NOMO-1 (cell line): ENCODE results near the gene OR10H4.
"Not testable (repeated sequence)": the region's sequence is repeated elsewhere in the genome, so short reads cannot be mapped to it uniquely, and the experiment has no call there.

Experiments
- DNase-seq, 2 experiments: peaks; one replicate each; lab custom pipeline; 2025; ENCODE audit not compliant: unreplicated experiment in 2 of 2; lab: John Stamatoyannopoulos, UW

The OR10H4 gene, protein sequence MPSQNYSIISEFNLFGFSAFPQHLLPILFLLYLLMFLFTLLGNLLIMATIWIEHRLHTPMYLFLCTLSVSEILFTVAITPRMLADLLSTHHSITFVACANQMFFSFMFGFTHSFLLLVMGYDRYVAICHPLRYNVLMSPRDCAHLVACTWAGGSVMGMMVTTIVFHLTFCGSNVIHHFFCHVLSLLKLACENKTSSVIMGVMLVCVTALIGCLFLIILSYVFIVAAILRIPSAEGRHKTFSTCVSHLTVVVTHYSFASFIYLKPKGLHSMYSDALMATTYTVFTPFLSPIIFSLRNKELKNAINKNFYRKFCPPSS

DNA sequence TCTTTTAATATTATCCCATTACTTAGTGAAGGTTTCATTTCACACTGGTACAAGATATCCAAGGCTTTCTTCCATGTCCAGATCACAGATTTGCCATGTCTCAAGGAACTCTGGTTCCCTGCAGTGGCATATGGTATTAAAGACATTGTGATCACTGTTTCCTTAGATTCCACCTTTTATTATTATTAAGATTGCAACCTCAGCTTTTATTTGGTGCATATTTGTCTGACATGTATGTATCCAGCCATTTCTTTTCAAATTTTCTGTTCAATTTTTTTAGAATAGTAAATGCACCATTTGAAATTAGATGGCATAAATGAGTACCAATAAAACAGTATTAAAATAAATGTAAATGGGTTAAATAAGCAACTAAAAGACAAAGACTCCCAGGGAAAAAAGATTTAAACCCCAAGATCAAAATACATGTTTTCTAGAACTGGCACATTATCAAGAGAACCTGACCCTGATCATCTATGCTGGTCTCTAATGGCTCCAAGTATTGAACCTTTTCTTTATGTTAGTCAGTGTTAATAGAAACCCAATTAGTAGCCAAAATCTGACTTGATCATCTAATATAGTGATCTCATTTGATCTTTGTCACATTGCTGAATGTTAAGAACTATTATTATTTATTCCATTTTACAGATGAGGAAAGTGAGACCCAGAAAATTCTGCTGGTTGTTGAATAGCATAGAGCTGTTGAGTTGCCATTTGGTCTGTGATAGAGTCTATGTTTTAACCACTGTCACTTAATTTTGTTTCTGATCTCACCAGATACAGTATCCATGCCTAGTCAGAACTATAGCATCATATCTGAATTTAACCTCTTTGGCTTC, at the start of gene OR10H4:
Gene OR10H4, plus strand, starts transcription at position 786 of the 836 bp plus-strand sequence. Its CDS starts 0 bp downstream, at position 786.
- DNase-seq: no peak

DNA sequence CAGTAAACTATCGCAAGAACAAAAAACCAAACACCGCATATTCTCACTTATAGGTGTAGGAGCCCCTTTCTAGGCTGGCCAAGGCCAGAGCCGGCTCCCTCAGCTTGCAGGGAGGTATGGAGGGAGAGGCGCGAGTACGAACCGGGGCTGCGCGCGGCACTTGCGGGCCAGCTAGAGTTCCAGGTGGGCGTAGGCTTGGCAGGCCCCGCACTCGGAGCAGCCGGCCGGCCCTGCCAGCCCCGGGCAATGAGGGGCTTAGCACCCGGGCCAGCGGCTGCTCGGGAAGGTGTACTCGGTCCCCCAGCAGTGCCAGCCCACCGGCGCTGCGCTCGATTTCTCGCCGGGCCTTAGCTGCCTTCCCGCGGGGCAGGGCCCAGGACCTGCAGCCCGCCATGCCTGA, 49.2 kb upstream of the OR10H4 start:
- not testable (repeated sequence) for DNase-seq

DNA sequence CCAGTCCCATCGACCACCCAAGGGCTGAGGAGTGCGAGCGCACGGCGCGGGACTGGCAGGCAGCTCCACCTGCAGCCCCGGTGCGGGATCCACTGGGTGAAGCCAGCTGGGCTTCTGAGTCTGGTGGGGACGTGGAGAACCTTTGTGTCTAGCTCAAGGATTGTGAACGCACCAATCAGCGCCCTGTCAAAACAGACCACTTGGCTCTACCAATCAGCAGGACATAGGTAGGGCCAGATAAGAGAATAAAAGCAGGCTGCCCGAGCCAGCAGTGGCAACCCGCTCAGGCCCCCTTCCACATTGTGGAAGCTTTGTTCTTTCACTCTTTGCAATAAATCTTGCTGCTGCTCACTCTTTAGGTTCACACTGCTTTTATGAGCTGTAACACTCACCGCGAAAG, 48.8 kb upstream of the OR10H4 start:
- not testable (repeated sequence) for DNase-seq

DNA sequence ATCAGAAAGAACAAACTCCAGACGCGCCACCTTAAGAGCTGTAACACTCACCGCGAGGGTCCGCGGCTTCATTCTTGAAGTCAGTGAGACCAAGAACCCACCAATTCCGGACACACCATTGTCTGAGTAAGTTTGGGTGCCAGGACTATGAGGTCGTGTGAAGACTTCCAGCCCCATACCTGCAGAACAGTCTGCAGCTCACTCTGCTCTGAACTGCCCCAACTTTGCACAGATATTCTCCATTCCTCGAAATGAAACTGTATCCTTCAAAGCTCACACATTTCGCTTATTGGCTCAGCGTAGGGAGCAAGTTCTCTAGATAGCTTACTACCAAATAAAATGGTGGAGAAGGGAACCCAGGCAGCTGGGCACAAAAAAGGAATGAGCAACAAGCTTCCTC, 48.3 kb upstream of the OR10H4 start:
- no peak for DNase-seq

DNA sequence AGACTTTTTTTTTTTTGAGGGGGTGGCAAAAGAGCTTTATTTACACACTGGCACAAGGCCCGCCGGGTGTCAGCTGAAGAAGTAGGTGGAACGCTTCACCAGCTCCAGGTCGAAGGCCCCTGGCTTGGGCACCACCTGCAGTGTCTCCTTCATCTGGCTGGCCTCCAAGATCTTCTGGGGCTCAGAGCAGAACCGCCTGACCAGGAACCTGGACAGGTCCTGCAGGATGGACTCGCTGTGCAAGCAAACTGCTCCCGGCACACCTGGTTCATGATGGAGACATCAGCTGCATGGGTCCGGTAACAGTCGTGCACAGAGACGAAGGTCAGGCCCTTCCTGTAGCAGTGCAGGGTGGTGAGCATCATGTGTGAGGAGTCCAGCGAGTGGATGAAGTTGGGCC, 46.6 kb upstream of the OR10H4 start:
- DNase-seq: no peak

DNA sequence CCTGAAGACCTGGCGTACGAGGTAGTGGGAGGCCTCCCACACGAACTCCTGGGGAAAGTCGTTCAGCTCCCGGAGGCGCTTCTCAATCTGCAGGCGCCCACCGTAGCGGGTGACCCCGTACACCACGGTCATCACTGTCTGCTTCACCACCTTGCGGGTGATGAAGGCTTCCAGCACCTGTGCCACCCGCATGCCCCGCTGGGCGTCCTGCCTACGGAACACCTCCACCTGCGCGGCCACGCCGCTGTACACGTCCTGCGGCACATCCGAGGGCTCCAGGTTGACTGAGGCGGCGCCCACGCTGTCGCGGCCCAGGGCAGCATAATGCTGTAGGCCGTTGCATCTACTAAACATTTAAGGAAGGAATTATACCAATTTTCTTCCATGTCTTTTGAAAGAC, 45.9 kb upstream of the OR10H4 start:
- DNase-seq: not testable (repeated sequence)

DNA sequence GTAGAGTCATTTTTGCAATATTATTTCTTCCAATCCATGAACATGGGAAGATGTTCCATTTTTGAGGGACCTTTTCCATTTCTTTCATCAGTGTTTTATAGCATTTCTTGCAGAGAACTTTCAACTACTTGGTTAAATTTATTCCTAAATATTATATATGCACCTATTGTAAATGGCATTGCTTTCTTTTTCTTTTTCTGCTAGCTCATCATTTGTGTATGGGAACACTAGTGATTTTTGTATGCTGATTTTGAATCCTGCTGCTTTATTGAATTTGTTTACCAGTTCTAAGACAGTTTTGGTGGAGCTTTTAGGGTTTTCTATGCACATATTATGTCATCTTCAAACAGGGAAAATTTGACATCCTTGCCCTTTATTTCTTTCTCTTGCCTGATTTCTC, 43.8 kb upstream of the OR10H4 start:
- no peak for DNase-seq

DNA sequence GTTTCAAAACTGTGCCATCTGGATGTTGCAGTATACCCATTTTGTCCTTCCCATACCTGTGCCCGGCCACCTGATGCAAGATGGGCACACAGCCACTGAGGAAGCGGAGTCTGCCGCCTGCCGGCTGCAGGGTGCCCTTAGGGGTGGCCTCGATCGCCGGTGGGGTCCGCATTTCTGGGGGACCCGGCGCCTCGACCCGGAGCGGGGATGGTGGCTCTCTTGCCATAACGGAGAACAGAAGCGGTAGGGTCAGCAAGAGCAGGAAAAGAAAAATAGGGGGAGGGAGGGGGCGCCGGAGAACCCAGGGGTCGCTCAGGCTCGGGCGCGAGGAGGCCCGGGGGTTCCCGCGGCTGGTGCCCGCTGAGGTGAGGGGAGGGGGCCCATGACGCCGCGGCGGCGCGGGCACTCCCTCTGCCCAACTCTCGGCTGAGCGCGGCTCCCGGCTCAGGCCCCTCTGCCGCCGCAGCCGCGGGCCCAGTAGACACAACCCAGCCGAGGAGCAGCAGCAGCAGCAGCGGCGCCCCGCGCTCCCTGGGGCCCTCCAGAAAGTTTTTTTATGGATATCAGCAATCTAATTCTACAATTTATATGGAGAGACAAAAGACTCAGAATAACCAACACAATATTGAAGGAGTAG, 37.1 kb upstream of the OR10H4 start:
- DNase-seq: no peak

DNA sequence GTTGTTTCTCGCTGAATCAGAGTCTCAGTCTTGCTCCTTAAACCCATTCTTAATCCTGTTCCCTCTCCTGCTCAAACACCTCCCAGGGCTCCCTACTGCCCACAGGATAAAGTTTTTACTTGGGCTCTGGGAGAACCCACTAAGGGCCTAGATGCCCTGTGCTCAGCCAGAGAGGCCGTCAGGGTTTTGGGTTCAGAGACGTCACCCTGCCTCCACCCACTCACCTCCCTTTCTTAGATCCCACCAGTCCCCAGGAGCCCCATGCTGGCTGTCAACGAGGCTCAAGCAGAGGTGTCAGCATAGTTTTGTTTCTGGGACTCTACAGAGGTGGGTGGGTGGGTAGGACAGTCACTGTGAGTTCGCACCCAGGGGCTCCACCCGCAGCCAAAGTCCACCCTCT, 35.4 kb upstream of the OR10H4 start:
- no peak for DNase-seq

DNA sequence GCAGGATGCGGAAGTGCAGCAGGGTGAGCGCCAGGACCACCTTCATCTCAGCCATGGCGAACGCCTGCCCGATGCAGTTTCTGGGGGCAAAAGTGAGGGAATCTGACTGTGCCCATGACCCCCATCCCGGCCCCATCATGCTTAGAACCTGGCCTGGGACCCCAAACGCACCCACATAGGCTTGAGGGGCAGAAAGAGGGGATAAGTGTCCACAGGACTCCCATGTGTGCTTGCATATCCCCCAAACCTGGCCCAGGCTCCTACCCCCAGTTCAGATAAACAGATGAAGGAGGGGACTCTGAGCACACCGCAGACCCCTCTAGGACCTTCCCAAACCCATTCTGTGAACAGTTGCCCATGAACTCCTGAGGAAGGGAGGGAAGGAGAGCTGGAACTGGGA, 35.0 kb upstream of the OR10H4 start:
- DNase-seq: no peak

DNA sequence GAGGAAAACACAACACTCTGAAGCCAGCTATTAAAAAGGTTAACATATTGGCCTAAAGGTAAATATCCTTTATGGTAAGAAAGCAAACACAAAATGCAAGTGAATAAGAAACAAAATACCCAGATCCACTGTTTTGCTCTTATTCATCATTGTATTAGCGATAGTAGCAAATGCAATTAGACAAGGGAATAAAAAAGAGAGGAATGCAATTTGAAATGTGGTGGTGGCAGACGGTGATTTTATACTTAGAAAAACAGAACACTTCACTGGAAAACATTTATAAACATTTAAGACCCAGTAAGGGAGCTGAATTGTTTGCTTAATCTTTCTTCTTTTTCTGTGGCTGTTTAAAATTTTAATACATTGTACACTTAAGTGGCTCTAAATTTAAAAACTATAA, 33.7 kb upstream of the OR10H4 start:
- DNase-seq: no peak

DNA sequence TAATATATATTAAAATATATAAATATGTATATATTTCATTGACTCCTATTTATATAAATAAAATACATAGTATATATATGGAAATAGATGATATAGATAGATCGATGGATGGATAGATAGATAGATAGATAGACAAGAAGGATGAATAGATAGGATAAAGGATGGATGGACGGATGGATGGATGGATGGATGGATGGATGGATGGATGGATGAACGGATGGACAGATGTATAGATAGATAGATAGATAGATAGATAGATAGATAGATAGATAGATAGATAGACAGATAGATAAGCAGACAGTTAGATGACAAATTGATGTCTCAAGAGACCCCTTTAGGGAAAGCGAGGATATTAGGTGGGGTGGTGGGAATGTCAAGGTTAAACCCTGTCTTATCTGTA, 29.6 kb upstream of the OR10H4 start:
- DNase-seq: no peak

DNA sequence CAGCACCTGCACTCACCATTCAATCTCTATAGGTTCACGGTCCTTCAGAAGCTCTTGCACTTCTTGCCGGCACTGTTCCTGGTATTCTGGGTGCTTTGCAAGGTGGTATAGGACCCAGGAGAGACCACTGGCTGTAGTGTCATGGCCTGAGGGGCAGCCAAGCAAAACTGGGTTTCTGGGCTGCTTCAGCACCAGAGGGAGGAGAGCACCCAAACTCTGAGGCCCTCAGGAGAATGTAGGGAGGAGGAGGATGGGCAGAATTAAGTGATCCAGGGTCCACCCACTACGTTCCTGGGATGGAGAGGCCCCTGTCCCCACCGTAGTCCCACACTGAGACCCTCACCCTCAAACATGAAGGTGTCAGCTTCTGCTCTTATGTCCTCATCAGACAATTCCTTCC, 26.8 kb upstream of the OR10H4 start:
- DNase-seq: no peak

DNA sequence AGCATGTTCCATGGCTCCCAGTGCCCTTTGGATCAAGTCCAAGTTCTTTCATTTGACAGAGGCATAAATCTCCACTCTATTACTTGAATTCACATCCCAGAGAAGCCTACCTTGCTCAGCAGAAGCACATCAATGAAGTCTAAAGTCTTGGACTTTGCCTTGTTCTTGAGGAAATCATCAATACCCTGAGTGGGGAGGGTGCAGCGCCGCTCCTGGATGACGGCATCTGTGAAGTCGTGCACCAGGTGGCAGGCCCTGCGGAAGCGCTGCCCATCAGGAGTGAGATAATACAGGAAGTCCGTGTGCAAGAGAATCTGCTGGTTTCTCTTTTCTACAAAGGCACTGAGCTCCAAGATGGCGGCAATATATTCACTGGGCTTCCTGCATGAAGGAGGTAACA, 25.1 kb upstream of the OR10H4 start:
- no peak for DNase-seq

DNA sequence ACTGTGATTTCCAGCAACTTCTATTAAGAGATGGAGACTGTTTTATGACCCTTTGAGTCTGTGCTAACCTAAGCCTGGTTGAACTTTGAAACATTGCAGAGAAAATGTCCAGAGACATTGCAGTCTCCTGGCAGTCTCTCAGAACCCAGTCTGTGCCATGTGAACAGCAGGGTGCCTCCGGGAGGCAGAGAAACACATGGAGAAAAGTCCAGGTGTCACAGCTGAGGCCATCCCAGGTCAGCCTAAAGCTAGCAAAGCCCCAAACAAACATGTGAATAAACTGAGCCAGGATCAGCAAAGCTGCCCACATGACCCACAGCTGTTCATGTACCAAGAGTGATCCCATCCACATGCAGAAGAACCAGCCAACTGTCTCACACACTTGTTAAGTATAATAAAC, 22.3 kb upstream of the OR10H4 start:
- no peak for DNase-seq

DNA sequence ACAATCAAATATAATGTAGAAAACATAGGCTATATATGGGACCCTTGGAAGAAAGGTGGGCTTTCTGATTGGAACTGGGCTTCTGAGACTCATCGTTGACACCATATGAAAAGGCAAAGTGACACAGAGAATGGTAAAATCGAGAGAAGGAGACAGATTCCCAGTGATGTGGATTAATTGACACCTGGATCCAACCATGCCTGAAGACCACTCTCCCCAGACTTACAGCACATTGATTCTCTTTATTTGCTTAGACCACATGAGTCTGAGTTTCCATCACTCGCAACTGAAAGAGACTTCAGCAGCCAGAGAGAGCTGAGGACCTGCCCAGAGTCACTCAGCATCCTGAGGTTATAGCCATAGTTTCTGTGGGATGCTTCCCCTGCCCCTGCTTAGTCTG, 20.5 kb upstream of the OR10H4 start:
- DNase-seq: no peak

DNA sequence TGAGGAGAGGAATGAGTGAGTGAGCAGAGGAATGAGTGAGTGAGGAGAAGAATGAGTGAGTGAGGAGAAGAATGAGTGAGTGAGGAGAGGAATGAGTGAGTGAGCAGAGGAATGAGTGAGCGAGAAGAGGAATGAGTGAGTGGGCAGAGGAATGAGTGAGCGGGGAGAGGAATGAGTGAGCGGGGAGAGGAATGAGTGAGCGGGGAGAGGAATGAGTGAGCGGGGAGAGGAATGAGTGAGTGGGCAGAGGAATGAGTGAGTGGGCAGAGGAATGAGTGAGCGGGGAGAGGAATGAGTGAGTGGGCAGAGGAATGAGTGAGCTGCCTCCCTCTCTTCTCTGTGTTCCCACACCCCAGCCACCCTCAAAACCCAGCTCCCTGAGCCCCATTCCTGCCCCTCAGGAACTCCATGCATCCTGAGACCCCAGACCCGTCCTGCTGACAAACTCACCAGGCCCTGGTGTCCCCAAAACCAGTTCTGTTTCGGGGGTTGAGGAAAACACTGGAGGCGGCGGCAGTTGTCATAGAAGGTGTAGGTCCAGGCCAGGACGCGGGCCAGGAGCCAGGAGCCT, 15.0 kb upstream of the OR10H4 start:
- not testable (repeated sequence) for DNase-seq

DNA sequence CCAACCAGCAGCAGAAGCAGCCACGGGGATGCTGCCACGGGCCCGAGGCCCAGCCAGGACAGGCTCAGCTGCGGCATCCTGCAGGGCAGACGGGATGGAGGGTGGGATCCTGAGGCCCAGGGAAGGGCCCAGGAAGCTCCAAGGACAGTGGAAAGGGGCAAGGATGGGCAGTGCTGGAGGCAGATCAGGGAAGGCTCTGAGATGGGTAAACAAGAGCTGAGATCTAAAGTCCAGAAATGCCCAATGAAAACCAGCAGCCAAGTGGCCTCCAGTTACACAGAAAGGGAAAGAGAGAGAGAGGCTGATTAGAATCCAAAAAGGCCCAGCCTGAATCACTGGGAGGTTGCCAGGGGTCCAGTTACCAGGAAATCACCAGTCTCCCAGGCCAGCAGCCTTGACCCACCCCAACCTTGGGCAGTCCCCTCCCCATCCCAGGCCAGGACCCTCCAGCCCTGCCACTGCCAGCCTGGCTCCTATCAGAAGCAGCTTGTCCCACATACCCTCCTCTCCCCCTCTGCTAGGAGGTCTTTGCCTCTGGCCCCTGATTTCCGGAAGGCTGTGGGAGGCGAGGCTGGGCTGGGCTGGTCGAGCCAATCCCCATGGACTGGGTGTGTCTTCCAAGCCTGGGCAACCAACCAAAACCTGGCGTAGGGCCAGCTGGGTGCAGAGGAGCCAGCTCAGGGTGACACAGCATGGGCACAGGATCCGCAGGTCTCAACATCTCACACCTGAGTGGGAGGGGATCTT, 14.3 kb upstream of the OR10H4 start, which contains the start of gene CYP4F11:
Gene CYP4F11, minus strand, starts transcription at position 198 of the 747 bp plus-strand sequence. Its CDS starts 121 bp downstream, at position 77.
- no peak for DNase-seq

DNA sequence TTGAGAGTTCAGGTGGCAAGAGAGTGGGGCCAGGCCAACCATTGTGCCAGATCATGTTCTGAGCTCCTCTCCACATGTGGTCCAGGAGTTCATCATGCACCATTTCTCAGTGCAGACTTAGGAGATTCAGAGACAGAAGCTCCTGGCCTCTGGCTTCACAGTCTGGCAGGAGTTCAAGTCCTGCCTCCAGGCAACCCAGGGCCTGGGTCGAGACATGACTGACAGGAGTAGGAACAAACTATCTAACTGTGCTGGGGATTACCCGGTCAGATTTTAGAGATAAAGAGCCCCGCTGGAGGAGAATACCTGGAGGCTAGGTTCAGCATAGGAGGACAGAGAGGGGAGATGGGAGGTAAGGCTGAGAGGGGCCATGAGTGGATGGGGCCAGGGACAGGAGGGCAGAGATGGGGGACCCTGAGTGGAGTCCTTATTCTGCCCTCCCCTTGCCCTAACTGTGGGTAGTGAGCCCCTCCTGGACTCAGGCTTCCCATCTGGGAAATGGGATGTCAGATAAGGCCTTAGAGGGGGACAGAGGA, 13.6 kb upstream of the OR10H4 start:
- no peak for DNase-seq

DNA sequence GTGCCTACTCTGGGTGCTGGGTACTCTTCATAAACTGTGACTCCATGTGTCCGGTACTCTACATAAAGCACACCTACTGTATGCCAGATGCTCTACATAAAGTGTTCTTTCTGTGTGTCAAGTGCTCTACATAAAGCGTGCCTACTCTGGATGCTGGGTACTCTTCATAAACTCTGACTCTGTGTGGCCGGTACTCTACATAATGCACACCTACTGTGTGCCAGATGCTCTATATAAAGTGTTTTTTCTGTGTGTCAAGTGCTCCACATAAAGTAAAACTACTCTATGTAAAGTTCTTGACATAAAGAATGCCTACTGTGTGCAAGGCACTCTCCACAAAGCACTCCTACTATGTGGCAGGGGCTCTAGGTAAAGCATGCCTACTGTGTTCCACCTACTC, 12.6 kb upstream of the OR10H4 start:
- no peak for DNase-seq
